T-helper 2 cell treated with Interferon-gamma antibody and Interleukin-4, amounts not matched to agents 5 μg/mL and 100 μg/mL, for 36 hours (primary cell): Measurements from ENCODE around the gene LAMC3.
"Not testable (repeated sequence)": the region's sequence is repeated elsewhere in the genome, so short reads cannot be mapped to it uniquely, and the experiment has no call there.

Source experiments
- DNase-seq: peaks from one replicate; pipeline ENCODE4 v3.0.0; 2021; ENCODE audit warnings: low spot score
- H3K27ac Mint-ChIP-seq: one replicate; pipeline ENCODE4 v1.8.0; 2021; ENCODE audit warnings: mild to moderate bottlenecking, mixed read lengths
- H3K27me3 Mint-ChIP-seq: one replicate; pipeline ENCODE4 v1.8.0; 2021; ENCODE audit warnings: low read depth, mixed read lengths
- H3K36me3 Mint-ChIP-seq: one replicate; pipeline ENCODE4 v1.8.0; 2021; ENCODE audit warnings: low read depth, mixed read lengths
- H3K4me1 Mint-ChIP-seq: one replicate; pipeline ENCODE4 v1.8.0; 2021; ENCODE audit warnings: low read depth, mixed read lengths
- H3K4me3 Mint-ChIP-seq: one replicate; pipeline ENCODE4 v1.8.0; 2022; ENCODE audit warnings: mild to moderate bottlenecking, moderate library complexity, mixed read lengths
- H3K9me3 Mint-ChIP-seq: one replicate; pipeline ENCODE4 v1.8.0; 2021; ENCODE audit warnings: mixed read lengths

The LAMC3 gene

DNA sequence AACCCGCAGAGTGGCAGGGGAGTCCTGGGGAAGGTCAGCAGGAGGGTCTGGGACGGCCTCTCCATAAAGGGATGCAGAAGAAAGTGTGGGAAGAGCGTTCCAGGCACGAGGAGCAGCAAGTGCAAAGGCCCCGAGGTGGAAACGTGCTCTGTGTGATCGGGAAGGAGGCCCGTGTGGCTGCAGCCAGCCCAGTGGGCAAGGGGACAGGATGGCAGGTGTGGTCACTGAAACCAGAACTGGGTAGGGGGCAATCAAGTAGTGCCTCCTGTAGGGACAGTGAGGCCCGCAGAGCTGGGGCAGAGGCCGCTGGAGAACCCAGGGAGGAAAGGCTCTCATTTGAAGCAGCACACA is 16.3 kb upstream of the LAMC3 start:
- H3K9me3 Mint-ChIP-seq = no peaks in the 10 kb centered on the region
- H3K27ac Mint-ChIP-seq = no peak overlapping the region
- H3K36me3 Mint-ChIP-seq = no peaks in the 10 kb centered on the region
- no peaks in the 10 kb centered on the region for H3K27me3 Mint-ChIP-seq
- no peak overlapping the region for H3K4me3 Mint-ChIP-seq
- no peaks in the 10 kb centered on the region for H3K4me1 Mint-ChIP-seq
- no peak for DNase-seq

DNA sequence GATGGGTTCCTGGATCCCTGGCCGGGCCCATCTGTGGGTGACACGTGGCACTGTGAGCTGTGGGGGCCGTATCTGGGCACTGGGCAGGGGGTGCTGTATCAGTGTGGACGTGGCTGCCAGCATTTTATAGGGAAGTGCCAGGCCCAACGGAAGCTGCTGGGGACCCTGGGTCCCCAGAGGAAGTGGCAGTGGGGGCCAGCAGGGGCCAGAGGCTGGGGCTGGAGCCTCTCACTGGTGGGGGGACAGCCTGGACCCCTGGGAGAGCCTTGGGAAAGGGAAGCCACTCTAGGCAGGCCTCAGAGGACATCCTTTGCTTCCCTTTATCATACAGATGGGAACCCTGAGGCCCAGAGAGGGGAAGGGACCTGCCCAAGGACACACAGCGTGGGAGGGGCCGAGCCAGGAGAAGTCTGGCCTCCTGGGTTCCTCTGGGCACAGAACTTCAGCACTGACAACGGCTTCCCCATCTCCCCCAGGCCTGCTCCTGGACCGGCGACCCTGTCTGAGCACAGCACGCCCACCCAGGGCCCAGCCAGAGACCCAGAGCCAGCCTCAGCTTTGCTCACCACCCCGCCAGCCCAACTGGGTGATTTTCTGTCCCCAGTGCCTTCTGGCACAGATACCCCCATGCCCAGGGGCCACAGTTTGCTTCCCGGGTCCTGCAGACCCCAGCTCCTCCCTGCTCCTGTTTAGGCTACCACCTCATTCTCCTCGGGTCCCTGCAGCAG is 15.5 kb upstream of the LAMC3 start:
- no peak for DNase-seq
- Mint-ChIP-seq H3K27me3 (no peaks in the 10 kb centered on the region), H3K4me3 (no peak overlapping the region), H3K9me3 (no peaks in the 10 kb centered on the region), H3K27ac (no peak overlapping the region), H3K36me3 (no peaks in the 10 kb centered on the region), H3K4me1 (no peaks in the 10 kb centered on the region)

DNA sequence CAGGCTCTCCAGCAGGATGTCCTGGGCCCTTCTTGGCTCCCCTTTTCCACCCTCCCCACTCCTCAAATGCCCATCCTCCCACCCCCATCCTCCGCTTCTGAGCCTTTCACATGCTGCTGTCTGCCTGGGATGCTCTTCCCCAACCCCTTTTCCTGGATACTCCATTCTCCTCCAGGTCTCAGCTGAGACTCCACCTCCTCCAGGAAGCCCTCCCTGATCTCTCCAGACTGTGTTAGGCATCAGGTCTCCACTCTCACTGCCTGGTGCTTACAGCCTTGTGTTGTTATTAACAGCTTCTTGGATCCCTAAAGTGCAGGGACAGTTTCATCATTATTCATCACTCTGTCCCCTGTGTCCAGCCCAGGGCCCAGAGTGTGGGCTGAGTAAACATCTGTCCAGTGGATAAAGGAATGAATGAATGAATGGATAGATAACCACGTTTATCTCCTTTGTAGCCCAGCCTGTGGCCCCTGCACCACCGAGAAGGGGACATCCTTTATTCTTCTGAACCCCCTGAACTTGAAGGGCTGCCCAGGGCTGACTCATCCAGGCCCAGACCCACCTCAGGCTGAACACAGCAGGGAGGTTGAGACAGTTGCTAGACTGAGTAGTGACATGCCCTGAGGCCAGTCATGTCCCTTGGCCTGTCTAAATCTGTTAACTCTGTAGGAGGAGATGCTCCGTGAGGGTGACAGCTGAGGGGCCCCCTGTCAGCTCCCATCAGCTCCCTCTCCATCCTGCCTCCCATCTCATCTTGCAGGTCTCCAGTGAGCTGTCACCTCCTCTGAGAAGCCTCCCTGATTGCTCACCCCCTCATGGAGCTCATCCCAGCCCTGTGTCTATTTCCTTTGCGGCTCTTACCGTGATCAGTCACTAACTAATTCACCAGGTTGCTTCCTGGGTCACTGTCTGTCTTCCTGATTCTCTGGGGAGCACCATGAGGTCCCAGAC is 14.6 kb upstream of the LAMC3 start:
- Mint-ChIP-seq H3K9me3 (no peaks in the 10 kb centered on the region), H3K4me3 (no peak overlapping the region), H3K36me3 (no peaks in the 10 kb centered on the region), H3K27ac (no peak overlapping the region), H3K4me1 (no peaks in the 10 kb centered on the region), H3K27me3 (peaks cover 6% of the 10 kb centered on the region)
- no peak for DNase-seq

DNA sequence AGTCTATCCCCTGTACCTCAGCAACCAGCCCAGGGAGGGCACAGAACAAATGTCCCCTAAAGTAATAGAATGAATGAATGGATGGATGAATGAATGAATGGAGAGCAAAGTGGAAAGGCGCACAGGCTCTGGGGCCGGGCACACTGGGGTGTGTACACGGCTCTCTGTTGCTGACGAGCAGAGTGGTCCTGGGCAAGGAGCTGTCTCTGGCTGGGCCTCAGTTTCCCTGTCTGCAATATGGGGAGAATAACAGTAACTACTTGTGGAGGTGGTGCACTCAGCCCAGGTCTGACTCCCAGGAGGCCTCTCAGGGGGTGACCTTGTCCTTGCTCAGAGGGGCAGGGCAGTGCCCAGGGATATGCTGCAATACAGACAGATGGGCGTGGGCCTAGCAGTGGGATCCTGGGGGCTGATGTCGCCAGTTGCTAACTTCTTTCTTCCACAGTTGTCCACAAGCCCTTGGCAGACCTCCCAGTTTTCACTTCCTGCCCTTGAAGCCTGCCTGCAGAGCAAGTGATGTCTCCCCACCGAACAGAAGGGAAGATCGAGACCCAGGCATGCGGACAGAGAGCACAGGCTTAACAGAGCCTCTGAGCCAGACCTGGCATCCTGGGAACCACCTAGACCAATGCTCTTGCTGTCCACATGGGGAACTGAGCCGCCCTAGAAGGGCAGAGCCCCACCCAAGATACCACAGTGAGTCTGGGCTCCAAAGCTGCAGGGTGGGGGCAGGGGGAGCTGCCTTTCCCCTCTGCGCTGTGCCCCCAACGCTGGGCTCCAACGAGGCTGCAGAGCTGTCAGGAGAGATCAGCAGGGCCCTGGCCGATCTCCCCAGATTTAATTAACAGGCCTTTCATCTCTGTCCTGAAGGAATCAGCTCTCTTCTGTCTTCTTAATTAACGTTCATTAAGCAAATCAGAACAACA is 13.6 kb upstream of the LAMC3 start:
- no peak overlapping the region for H3K27ac Mint-ChIP-seq
- H3K4me1 Mint-ChIP-seq = no peaks in the 10 kb centered on the region
- no peaks in the 10 kb centered on the region for H3K9me3 Mint-ChIP-seq
- H3K36me3 Mint-ChIP-seq = no peaks in the 10 kb centered on the region
- H3K4me3 Mint-ChIP-seq = no peak overlapping the region
- no peak for DNase-seq
- H3K27me3 Mint-ChIP-seq = peaks cover 7% of the 10 kb centered on the region

DNA sequence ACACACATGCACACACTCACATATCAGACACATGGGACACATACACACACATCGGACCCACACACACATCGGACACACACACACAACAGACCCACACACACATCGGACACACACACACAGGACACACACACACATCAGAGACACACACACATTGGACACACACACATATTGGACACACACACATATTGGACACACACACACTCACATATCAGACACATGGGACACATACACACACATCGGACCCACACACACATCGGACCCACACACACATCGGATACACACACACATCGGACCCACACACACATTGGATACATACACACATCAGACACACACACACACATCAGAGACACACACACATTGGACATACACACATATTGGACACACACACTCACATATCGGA is 12.8 kb upstream of the LAMC3 start:
- Mint-ChIP-seq H3K4me3 (no peak overlapping the region), H3K9me3 (no peaks in the 10 kb centered on the region), H3K4me1 (no peaks in the 10 kb centered on the region), H3K27me3 (peaks cover 7% of the 10 kb centered on the region), H3K27ac (no peak overlapping the region), H3K36me3 (no peaks in the 10 kb centered on the region)
- no peak for DNase-seq

DNA sequence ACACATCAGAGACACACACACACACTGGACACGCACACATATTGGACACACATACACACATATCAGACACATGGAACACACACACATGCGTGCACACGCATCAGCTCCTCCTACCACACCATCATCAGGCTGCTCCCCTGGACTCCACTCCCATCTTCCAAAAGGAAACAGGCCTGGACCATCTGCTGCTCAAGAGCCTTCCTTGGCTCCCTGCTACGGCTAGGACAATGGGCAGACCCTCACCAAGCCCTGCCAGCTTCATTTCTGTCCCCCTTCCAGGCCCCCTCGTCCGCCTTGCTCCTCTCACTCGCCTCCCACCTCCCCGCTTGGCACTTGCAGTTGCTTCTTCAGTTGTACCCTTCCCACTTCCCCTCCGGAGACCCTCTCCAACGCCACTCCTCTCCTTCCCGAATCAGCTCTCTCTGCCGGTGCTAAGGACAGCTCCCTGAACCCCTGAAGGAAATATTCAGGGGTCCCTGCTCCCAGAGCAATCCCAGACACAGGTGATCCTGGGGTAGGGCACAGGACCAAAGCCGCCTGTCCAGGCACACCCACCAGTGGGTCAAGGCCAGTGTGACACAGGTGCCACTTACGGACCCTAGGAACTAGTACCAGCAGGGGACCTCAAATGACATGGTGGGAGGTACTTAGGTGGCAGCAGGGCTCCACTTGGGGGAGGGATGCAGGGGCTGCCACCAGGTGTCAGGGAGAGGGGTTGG is 12.1 kb upstream of the LAMC3 start:
- no peak overlapping the region for H3K27ac Mint-ChIP-seq
- H3K4me1 Mint-ChIP-seq = no peaks in the 10 kb centered on the region
- H3K4me3 Mint-ChIP-seq = no peak overlapping the region
- no peaks in the 10 kb centered on the region for H3K9me3 Mint-ChIP-seq
- H3K36me3 Mint-ChIP-seq = no peaks in the 10 kb centered on the region
- DNase-seq = no peak
- H3K27me3 Mint-ChIP-seq = peaks cover 7% of the 10 kb centered on the region

DNA sequence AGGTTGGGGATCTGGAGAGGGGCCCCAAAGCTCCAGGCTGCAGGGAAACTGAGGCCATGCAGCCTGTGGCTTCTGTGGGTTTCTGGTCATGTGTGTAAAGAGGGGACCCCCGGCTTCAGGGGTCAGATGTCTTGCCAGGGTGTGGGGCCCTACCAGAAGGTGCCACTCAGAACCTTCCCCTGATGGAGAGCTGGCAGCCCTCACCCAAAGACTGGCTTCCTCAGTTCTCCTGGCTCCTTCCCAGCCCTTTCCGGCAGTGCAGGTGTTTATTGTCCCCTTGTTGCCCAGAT is 11.6 kb upstream of the LAMC3 start:
- no peak overlapping the region for H3K4me3 Mint-ChIP-seq
- no peaks in the 10 kb centered on the region for H3K9me3 Mint-ChIP-seq

DNA sequence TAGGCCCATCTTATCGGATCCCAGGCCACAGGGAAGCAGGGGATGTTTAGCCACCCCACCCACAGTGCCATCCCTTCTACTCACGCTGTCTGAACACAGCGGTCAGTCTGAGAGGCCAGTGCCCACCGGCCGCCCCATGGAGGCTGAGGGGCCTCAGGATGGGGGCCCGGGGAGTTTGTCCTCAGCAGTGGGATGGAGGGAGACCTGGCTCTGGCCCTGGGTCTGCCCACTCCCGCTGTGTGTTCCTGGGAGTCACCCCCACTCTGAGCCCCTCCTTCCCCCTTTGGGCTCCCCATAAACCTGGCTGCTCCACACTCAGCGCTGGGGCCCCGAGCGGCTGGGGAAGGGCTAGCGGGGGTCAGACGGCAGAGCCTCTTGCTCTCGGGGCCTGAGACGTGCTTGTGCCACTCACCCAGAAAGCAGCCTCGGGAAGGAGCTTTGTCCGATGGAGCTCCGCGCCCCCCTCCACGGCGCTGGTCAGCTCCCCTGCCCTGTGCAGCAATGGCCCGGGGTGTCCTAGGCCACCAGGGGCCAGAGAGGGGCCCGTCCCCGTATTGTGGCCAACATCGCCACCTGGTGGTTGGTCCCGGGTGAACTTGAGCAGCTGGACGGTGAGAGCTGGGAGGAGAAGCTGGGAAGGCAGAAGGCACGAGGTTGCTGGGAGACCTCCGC is 10.9 kb upstream of the LAMC3 start:
- H3K4me3 Mint-ChIP-seq = no peak overlapping the region
- H3K27me3 Mint-ChIP-seq = peaks cover 7% of the 10 kb centered on the region
- H3K9me3 Mint-ChIP-seq = no peaks in the 10 kb centered on the region
- H3K36me3 Mint-ChIP-seq = no peaks in the 10 kb centered on the region
- H3K27ac Mint-ChIP-seq = no peak overlapping the region
- H3K4me1 Mint-ChIP-seq = no peaks in the 10 kb centered on the region
- DNase-seq = peak; percentile 20

More for the DNA sequence above, 11.6 kb upstream of the LAMC3 start:
- Mint-ChIP-seq H3K36me3 (no peaks in the 10 kb centered on the region), H3K27me3 (peaks cover 7% of the 10 kb centered on the region), H3K4me1 (no peaks in the 10 kb centered on the region), H3K27ac (no peak overlapping the region)
- no peak for DNase-seq

DNA sequence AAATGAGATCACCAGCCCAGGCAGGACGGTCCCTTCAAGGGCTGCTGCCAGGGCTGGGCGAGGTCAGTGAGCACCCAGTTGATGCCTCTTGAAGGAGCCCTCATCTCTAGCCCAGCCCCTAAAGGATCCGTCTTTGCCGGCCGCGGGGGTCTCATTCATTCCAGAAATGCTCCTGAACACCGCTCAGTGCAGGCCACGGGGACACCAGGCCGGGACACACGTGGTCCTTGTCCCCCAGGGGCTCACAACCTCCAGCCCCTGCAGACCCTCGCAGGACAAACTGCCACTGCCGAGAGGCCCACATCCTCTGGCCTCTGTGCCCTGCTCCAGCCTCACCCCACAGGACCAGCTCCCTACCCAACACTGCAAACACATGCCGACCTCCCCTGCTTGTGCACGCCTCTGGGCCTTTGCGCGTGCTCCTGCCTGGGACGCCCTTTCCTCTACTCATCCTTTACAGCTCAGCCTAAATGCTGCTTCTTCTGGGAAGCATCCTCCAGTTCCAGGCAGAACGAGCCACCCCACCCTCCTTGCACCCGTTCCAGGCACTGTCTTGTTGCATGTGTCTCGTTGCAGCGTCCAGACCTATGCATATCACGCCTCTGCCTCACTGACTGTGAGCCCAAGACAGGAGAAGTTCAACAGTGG is 10.3 kb upstream of the LAMC3 start:
- Mint-ChIP-seq H3K9me3 (no peaks in the 10 kb centered on the region), H3K27ac (no peak overlapping the region), H3K4me1 (no peaks in the 10 kb centered on the region), H3K36me3 (no peaks in the 10 kb centered on the region), H3K4me3 (no peak overlapping the region), H3K27me3 (peaks cover 7% of the 10 kb centered on the region)
- DNase-seq = no peak

DNA sequence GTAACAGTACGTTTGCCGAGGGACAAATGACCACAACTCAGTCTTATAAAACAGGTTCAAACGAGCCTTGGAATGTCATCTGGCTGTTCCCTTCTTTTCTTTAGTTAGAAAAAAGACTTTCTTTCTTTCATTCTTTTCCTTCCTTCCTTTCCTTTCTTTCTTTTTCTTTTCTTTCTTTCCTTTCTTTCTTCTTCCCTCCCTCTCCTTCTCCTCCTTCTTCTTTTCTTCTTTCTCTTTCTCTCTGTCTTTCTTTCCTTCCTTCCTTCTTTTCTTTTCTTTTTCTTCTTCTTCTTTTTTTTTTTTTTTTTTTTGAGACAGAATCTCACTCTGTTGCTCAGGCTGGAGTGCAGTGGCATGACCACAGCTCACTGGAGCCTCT is 9.7 kb upstream of the LAMC3 start:
- H3K27me3 Mint-ChIP-seq = peaks cover 7% of the 10 kb centered on the region
- peak overlapping the region; percentile 42 for H3K27ac Mint-ChIP-seq
- no peak for DNase-seq
- no peaks in the 10 kb centered on the region for H3K4me1 Mint-ChIP-seq
- no peak overlapping the region for H3K4me3 Mint-ChIP-seq
- no peaks in the 10 kb centered on the region for H3K36me3 Mint-ChIP-seq
- H3K9me3 Mint-ChIP-seq = no peaks in the 10 kb centered on the region

DNA sequence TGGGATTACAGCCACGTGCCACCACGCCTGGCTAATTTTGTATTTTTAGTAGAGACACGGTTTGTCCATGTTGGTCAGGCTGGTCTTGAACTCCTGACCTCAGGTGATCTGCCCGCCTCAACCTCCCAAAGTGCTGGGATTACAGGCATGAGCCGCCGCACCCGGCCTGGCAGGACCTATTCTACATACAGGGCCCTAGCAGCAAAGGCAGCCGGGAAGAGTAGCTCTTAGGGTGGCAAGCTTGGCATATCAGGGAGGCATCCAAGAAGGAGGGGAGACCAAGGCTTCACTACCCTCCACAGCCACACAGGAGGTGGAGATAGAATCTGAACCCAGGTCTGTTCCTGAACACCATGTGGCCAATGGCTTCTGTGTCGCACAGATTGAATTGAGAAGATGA is 8.4 kb upstream of the LAMC3 start:
- H3K27ac Mint-ChIP-seq, H3K4me3 Mint-ChIP-seq, H3K4me1 Mint-ChIP-seq, H3K9me3 Mint-ChIP-seq, H3K27me3 Mint-ChIP-seq, H3K36me3 Mint-ChIP-seq, DNase-seq: not testable (repeated sequence)

DNA sequence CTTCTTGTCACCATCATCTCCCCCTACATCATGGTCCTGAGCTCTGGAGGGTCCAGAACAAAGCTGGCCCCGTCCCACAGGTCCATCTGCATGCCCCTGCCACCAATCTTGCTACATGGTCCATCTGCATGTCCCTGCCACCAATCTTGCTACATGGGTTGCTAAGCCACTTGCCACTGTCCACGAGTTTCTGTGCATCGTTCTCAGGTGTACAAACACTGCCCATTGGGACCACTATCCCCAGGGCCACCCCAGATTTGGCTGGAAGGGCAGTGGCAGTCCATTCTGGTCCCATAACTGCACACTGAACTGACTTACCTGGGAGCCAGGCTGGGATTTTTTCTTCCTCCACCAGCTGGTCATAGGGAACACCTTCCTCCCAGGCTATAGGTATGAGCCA is 8.0 kb upstream of the LAMC3 start:
- H3K9me3 Mint-ChIP-seq = no peaks in the 10 kb centered on the region
- H3K27ac Mint-ChIP-seq = no peak overlapping the region
- no peaks in the 10 kb centered on the region for H3K36me3 Mint-ChIP-seq
- H3K27me3 Mint-ChIP-seq = peaks cover 7% of the 10 kb centered on the region
- no peak overlapping the region for H3K4me3 Mint-ChIP-seq
- H3K4me1 Mint-ChIP-seq = no peaks in the 10 kb centered on the region
- DNase-seq = no peak

DNA sequence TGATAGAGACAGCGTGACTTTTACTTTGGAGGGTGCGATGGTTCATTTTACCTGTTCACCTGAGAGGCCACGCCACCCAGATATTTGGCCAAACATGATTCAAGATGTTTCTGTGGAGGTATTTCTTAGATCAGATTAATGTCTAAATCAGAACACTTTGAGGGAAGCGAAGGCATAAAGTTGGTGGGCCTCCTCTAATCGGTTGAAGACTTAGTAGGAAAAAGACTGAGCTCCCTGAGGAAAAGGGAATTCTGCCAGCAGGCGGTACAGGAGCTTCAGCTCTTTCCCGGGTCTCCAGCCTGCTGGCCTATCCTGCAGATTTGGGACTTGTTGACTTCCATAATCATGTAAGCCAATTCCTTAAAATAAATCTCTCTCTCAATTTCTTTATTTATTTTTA is 7.0 kb upstream of the LAMC3 start:
- no peaks in the 10 kb centered on the region for H3K36me3 Mint-ChIP-seq

More for the DNA sequence above, 7.0 kb upstream of the LAMC3 start:
- Mint-ChIP-seq H3K9me3 (no peaks in the 10 kb centered on the region), H3K27ac (no peak overlapping the region), H3K27me3 (peaks cover 11% of the 10 kb centered on the region), H3K4me1 (no peaks in the 10 kb centered on the region), H3K4me3 (no peak overlapping the region)
- DNase-seq = no peak
